ENCODE data around the gene PPARGC1A. TPM values are rescaled to one million over a fixed set of nuclear protein-coding genes. Genes with fewer than 3 reads are reported as not detected.

The PPARGC1A gene
- total RNA-seq, 3 donors from 2014 or later (not counting 1 experiment from before 2014, with no cell fraction given): not detected

- no peaks in the 10 kb centered on the region for H3K9me3 ChIP-seq (ENCODE audit: control insufficient read depth, insufficient read depth, low read length)
- TF ChIP-seq CTCF (IDR thresholded peaks at IDR 0.05): no peak
- Mint-ChIP-seq H3K4me1 (no peaks in the 10 kb centered on the region), H3K9me3 (peaks cover 10 to 11% of the 10 kb centered on the region in 2 donors), H3K36me3 (no peaks in the 10 kb centered on the region), H3K27ac (no peak overlapping the region), H3K27me3 (ENCODE audit: low read depth in 2 of 2) (no peaks in the 10 kb centered on the region), H3K4me3 (no peak overlapping the region)
- no peaks in the 10 kb centered on the region for H3K36me3 ChIP-seq (ENCODE audit: control insufficient read depth, insufficient read depth, low read length)
- H3K4me3 ChIP-seq (ENCODE audit: low read length): no peak overlapping the region
- no peak overlapping the region for H3K27ac ChIP-seq (ENCODE audit: low read length)
- no peaks in the 10 kb centered on the region for H3K4me1 ChIP-seq (ENCODE audit: control insufficient read depth, insufficient read depth, low read length)
- DNase-seq (no peak), ATAC-seq (no peak)
- no peaks in the 10 kb centered on the region for H3K27me3 ChIP-seq (ENCODE audit: control insufficient read depth, insufficient read depth, low read length)
- intact Hi-C loops (cut with micrococcal nuclease): no loop called here
These were observed 120.4 kb downstream of the PPARGC1A start for GRCh38 chr4:23769406-23769805.

- no CpG with 5 or more reads among the region's 1 CpG for WGBS (ENCODE audit: insufficient coverage)
- H3K36me3 Mint-ChIP-seq: no peaks in the 10 kb centered on the region
These were observed 121.3 kb downstream of the PPARGC1A start for GRCh38 chr4:23768541-23768940.

GRCh38 chr4:23766344-23766743, 123.5 kb downstream of the PPARGC1A start:
- Mint-ChIP-seq H3K36me3 (no peaks in the 10 kb centered on the region), H3K9me3 (peaks cover 7 to 13% of the 10 kb centered on the region in 2 donors), H3K4me3 (no peak overlapping the region), H3K4me1 (no peaks in the 10 kb centered on the region), H3K27ac (no peak overlapping the region), H3K27me3 (ENCODE audit: low read depth in 2 of 2) (no peaks in the 10 kb centered on the region)
- no peaks in the 10 kb centered on the region for H3K27me3 ChIP-seq (ENCODE audit: control insufficient read depth, insufficient read depth, low read length)
- H3K27ac ChIP-seq (ENCODE audit: low read length): no peak overlapping the region
- DNase-seq: no peak
- no peaks in the 10 kb centered on the region for H3K36me3 ChIP-seq (ENCODE audit: control insufficient read depth, insufficient read depth, low read length)
- H3K9me3 ChIP-seq (ENCODE audit: control insufficient read depth, insufficient read depth, low read length): no peaks in the 10 kb centered on the region
- WGBS (ENCODE audit: insufficient coverage): 92% methylated on average over 2 of the region's 2 CpGs
- TF ChIP-seq CTCF (IDR thresholded peaks at IDR 0.05): no peak
- H3K4me3 ChIP-seq (ENCODE audit: low read length): no peak overlapping the region
- no peaks in the 10 kb centered on the region for H3K4me1 ChIP-seq (ENCODE audit: control insufficient read depth, insufficient read depth, low read length)
- intact Hi-C loops (cut with micrococcal nuclease): no loop called here
- no peak for ATAC-seq

More at GRCh38 chr4:23768541-23768940, 121.3 kb downstream of the PPARGC1A start:
- H3K27me3 Mint-ChIP-seq (ENCODE audit: low read depth in 2 of 2): no peaks in the 10 kb centered on the region
- Histone ChIP-seq H3K27ac (ENCODE audit: low read length) (no peak overlapping the region), H3K4me1 (ENCODE audit: control insufficient read depth, insufficient read depth, low read length) (no peaks in the 10 kb centered on the region), H3K4me3 (ENCODE audit: low read length) (no peak overlapping the region), H3K36me3 (ENCODE audit: control insufficient read depth, insufficient read depth, low read length) (no peaks in the 10 kb centered on the region), H3K27me3 (ENCODE audit: control insufficient read depth, insufficient read depth, low read length) (no peaks in the 10 kb centered on the region), H3K9me3 (ENCODE audit: control insufficient read depth, insufficient read depth, low read length) (no peaks in the 10 kb centered on the region)
- H3K4me1 Mint-ChIP-seq: no peaks in the 10 kb centered on the region
- intact Hi-C loops (cut with micrococcal nuclease): no loop called here
- DNase-seq (no peak), ATAC-seq (no peak)
- no peak overlapping the region for H3K4me3 Mint-ChIP-seq
- no peak for TF ChIP-seq CTCF (IDR thresholded peaks at IDR 0.05)
- no peak overlapping the region for H3K27ac Mint-ChIP-seq
- peaks cover 11 to 12% of the 10 kb centered on the region in 2 donors for H3K9me3 Mint-ChIP-seq

GRCh38 chr4:23763559-23763958, 126.3 kb downstream of the PPARGC1A start:
- H3K9me3 Mint-ChIP-seq: peaks cover 16 to 20% of the 10 kb centered on the region in 2 donors
- Histone ChIP-seq H3K4me1 (ENCODE audit: control insufficient read depth, insufficient read depth, low read length) (no peaks in the 10 kb centered on the region), H3K4me3 (ENCODE audit: low read length) (no peak overlapping the region), H3K27ac (ENCODE audit: low read length) (no peak overlapping the region), H3K36me3 (ENCODE audit: control insufficient read depth, insufficient read depth, low read length) (no peaks in the 10 kb centered on the region), H3K9me3 (ENCODE audit: control insufficient read depth, insufficient read depth, low read length) (no peaks in the 10 kb centered on the region), H3K27me3 (ENCODE audit: control insufficient read depth, insufficient read depth, low read length) (no peaks in the 10 kb centered on the region)
- WGBS (ENCODE audit: insufficient coverage): 81% methylated on average over 3 of the region's 3 CpGs
- H3K27ac Mint-ChIP-seq: no peak overlapping the region
- ATAC-seq: no peak
- H3K27me3 Mint-ChIP-seq (ENCODE audit: low read depth in 2 of 2): no peaks in the 10 kb centered on the region
- DNase-seq: no peak
- intact Hi-C loops (cut with micrococcal nuclease): no loop called here
- no peak for TF ChIP-seq CTCF (IDR thresholded peaks at IDR 0.05)
- H3K4me1 Mint-ChIP-seq: no peaks in the 10 kb centered on the region
- H3K36me3 Mint-ChIP-seq: no peaks in the 10 kb centered on the region
- H3K4me3 Mint-ChIP-seq: no peak overlapping the region
